HepG2 (cell line): Measurements from ENCODE around the gene UBTD1. TPM values are rescaled to one million over a fixed set of nuclear protein-coding genes. Genes with fewer than 3 reads are reported as not detected.

Source experiments
- GABPA ChIP-seq, 2 experiments: IDR thresholded peaks; 2 replicates each; pipeline ENCODE4 v1.6.1; 2011 to 2016; ENCODE audit warnings: low read depth in 2 of 2, low read length in 1 of 2, missing biosample characterization in 1 of 2, missing genetic modification characterization in 1 of 2
- HDAC1 ChIP-seq: sonication (generic); formaldehyde crosslinking; IDR thresholded peaks from 2 replicates; pipeline ENCODE4 v1.5.1; 2020; ENCODE audit warnings: mild to moderate bottlenecking, missing genetic modification reagents
- HNF4A ChIP-seq: sonication (generic); formaldehyde crosslinking; IDR thresholded peaks from 2 replicates; pipeline ENCODE4 v1.4.0; 2020; ENCODE audit warnings: missing genetic modification reagents
- PAWR ChIP-seq: sonication (generic); formaldehyde crosslinking; IDR thresholded peaks from 2 replicates; pipeline ENCODE4 v1.4.0; 2020; ENCODE audit warnings: missing genetic modification reagents, mild to moderate bottlenecking, borderline replicate concordance
- PCBP2 ChIP-seq: fragments of 200-400 bp; formaldehyde crosslinking; optimal IDR thresholded peaks from 2 replicates; pipeline ENCODE3; 2018; ENCODE audit warnings: low read length, low read depth; ENCODE audit not compliant: poor library complexity, severe bottlenecking
- PHF5A ChIP-seq: IDR thresholded peaks from one replicate; pipeline ENCODE4 v1.6.1; 2018; ENCODE audit warnings: low read depth, missing genetic modification reagents; ENCODE audit not compliant: unreplicated experiment
- RXRB ChIP-seq: IDR thresholded peaks from 2 replicates; pipeline ENCODE4 v1.6.1; 2016; ENCODE audit warnings: borderline replicate concordance, missing genetic modification reagents, missing compliant biosample characterization
- SMC3 ChIP-seq: IDR thresholded peaks from 2 replicates; pipeline ENCODE4 v1.6.1; 2011; ENCODE audit warnings: low read length, improper control_type of control experiment
- SSRP1 ChIP-seq: IDR thresholded peaks from 2 replicates; pipeline ENCODE4 v1.6.1; 2016; ENCODE audit warnings: control low read depth
- ZEB1 ChIP-seq: IDR thresholded peaks from 2 replicates; pipeline ENCODE4 v1.6.1; 2012; ENCODE audit warnings: mild to moderate bottlenecking, low read depth, inconsistent platforms; ENCODE audit not compliant: insufficient replicate concordance
- ZSCAN31 ChIP-seq: sonication (generic); formaldehyde crosslinking; IDR thresholded peaks from 2 replicates; pipeline ENCODE4 v1.5.0; 2020; ENCODE audit warnings: low read depth, mild to moderate bottlenecking, missing genetic modification reagents
- polyA plus RNA-seq, 8 experiments: library from polyadenylated mRNA; depleted of rRNA in 3 of 8; stranded (reverse) in 7 of 8; unstranded in 1 of 8; fragments of >200 nt; fragmentation: Illumina TruSeq in 4 of 8; extraction: Trizol in 4 of 8; gene quantifications; 2 replicates each; pipeline versions ENCODE4 v1.2.1 to v1.2.3, GENCODE V29; 2011 to 2016; ENCODE audit warnings: low read depth in 4 of 8, missing spikeins in 1 of 8, mixed read lengths in 1 of 8; ENCODE audit not compliant: insufficient read depth in 1 of 8
- total RNA-seq, 5 experiments: library from RNA; depleted of rRNA; stranded (reverse); fragments of >200 nt; fragmentation: Illumina TruSeq; extraction: Trizol; gene quantifications; 2 replicates each; pipeline ENCODE4 v1.2.3, GENCODE V29; 2016; ENCODE audit warnings: low read depth in 1 of 5
- TF ChIP-seq, protein P1 (sequence below): IDR thresholded peaks from 2 replicates; pipeline ENCODE4 v1.6.1; 2018; ENCODE audit warnings: missing genetic modification reagents
- TF ChIP-seq, protein P2 (sequence below): IDR thresholded peaks from 2 replicates; pipeline ENCODE4 v1.4.0; 2020; ENCODE audit warnings: mild to moderate bottlenecking, missing genetic modification reagents
- TF ChIP-seq, protein P3 (sequence below): sonication (generic); formaldehyde crosslinking; IDR thresholded peaks from 2 replicates; pipeline ENCODE4 v1.4.0; 2020; ENCODE audit warnings: missing genetic modification reagents
- TF ChIP-seq, protein P4 (sequence below): sonication (generic); formaldehyde crosslinking; IDR thresholded peaks from 2 replicates; pipeline ENCODE4 v1.8.0; 2022; ENCODE audit warnings: mild to moderate bottlenecking, missing genetic modification reagents, borderline replicate concordance
- TF ChIP-seq, protein P5 (sequence below): sonication (generic); formaldehyde crosslinking; IDR thresholded peaks from 2 replicates; pipeline ENCODE4 v1.5.0; 2020; ENCODE audit warnings: missing genetic modification reagents

Gene UBTD1
- total and polyA plus RNA-seq, 2 of the 13 experiments (the other 11 are each of a cell fraction or from before 2014, with no cell fraction given) = 7.9 to 10.0 TPM

DNA sequence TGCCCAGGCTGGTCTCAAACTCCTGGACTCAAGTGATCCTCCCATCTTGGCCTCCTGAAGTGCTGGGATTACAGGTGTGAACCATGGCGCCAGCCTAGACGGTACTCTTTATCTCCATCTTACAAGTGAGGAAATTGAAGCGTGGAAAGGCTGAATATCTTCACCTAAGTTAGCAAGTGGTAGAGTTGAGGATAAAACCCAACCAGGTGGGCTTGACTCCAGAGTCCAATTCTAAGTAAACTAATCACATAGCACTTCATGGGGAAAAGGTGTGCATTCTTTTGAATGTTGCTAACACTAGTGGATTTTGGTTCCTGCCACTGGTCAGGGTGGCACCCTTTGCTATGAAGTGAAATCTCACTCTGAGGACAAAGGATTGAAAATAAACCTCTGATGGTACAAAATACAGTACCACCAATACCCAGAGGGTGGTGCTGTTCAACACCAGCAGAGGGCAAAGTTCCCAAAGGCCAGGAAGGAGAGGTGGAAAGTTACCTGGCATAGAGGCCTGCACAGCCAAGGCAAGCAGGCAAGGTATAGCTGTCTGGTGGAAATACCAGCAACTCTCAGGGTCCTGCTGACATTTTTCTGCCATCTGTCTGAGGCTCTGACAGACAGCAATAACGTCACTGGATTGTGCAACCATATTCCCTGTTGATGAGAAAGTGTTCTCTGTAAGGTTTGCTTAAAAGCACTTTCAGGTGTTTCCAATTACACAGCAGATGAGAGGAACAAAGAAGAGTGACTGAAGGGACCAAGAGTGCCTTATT, 35.2 kb upstream of the UBTD1 start (continued):
- TF ChIP-seq, protein P1, sequence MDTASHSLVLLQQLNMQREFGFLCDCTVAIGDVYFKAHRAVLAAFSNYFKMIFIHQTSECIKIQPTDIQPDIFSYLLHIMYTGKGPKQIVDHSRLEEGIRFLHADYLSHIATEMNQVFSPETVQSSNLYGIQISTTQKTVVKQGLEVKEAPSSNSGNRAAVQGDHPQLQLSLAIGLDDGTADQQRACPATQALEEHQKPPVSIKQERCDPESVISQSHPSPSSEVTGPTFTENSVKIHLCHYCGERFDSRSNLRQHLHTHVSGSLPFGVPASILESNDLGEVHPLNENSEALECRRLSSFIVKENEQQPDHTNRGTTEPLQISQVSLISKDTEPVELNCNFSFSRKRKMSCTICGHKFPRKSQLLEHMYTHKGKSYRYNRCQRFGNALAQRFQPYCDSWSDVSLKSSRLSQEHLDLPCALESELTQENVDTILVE (CRISPR knock-in tag) = 0 out of 2 replicates have a peak, but pooled peaks have one; percentile 31
- no peak for TF ChIP-seq PAWR (CRISPR knock-in tag)
- TF ChIP-seq GABPA (IDR thresholded peaks at IDR 0.05; ENCODE audit: low read depth, low read length) = no peak
- no peak for TF ChIP-seq GABPA (CRISPR knock-in tag; IDR thresholded peaks at IDR 0.05; ENCODE audit: low read depth)
- TF ChIP-seq SMC3 = peak; percentile 89
- TF ChIP-seq, protein P2, sequence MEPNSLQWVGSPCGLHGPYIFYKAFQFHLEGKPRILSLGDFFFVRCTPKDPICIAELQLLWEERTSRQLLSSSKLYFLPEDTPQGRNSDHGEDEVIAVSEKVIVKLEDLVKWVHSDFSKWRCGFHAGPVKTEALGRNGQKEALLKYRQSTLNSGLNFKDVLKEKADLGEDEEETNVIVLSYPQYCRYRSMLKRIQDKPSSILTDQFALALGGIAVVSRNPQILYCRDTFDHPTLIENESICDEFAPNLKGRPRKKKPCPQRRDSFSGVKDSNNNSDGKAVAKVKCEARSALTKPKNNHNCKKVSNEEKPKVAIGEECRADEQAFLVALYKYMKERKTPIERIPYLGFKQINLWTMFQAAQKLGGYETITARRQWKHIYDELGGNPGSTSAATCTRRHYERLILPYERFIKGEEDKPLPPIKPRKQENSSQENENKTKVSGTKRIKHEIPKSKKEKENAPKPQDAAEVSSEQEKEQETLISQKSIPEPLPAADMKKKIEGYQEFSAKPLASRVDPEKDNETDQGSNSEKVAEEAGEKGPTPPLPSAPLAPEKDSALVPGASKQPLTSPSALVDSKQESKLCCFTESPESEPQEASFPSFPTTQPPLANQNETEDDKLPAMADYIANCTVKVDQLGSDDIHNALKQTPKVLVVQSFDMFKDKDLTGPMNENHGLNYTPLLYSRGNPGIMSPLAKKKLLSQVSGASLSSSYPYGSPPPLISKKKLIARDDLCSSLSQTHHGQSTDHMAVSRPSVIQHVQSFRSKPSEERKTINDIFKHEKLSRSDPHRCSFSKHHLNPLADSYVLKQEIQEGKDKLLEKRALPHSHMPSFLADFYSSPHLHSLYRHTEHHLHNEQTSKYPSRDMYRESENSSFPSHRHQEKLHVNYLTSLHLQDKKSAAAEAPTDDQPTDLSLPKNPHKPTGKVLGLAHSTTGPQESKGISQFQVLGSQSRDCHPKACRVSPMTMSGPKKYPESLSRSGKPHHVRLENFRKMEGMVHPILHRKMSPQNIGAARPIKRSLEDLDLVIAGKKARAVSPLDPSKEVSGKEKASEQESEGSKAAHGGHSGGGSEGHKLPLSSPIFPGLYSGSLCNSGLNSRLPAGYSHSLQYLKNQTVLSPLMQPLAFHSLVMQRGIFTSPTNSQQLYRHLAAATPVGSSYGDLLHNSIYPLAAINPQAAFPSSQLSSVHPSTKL (CRISPR knock-in tag) = peak; percentile 53; the same call in 1 of the 2 replicates
- TF ChIP-seq HDAC1 (CRISPR knock-in tag) = 0 out of 2 replicates have a peak, but pooled peaks have one; percentile 22
- no peak for TF ChIP-seq PCBP2
- TF ChIP-seq, protein P3, sequence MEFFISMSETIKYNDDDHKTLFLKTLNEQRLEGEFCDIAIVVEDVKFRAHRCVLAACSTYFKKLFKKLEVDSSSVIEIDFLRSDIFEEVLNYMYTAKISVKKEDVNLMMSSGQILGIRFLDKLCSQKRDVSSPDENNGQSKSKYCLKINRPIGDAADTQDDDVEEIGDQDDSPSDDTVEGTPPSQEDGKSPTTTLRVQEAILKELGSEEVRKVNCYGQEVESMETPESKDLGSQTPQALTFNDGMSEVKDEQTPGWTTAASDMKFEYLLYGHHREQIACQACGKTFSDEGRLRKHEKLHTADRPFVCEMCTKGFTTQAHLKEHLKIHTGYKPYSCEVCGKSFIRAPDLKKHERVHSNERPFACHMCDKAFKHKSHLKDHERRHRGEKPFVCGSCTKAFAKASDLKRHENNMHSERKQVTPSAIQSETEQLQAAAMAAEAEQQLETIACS = no peak
- TF ChIP-seq, protein P4, sequence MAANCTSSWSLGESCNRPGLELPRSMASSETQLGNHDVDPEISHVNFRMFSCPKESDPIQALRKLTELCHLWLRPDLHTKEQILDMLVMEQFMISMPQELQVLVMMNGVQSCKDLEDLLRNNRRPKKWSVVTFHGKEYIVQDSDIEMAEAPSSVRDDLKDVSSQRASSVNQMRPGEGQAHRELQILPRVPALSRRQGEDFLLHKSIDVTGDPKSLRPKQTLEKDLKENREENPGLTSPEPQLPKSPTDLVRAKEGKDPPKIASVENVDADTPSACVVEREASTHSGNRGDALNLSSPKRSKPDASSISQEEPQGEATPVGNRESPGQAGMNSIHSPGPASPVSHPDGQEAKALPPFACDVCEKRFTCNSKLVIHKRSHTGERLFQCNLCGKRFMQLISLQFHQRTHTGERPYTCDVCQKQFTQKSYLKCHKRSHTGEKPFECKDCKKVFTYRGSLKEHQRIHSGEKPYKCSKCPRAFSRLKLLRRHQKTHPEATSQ (CRISPR knock-in tag) = 0 out of 2 replicates have a peak, but pooled peaks have one; percentile 19
- TF ChIP-seq PHF5A = no peak
- peak; percentile 75 for TF ChIP-seq ZEB1
- peak; percentile 25; the same call in 1 of the 2 replicates for TF ChIP-seq ZSCAN31 (CRISPR knock-in tag)
- TF ChIP-seq, protein P5, sequence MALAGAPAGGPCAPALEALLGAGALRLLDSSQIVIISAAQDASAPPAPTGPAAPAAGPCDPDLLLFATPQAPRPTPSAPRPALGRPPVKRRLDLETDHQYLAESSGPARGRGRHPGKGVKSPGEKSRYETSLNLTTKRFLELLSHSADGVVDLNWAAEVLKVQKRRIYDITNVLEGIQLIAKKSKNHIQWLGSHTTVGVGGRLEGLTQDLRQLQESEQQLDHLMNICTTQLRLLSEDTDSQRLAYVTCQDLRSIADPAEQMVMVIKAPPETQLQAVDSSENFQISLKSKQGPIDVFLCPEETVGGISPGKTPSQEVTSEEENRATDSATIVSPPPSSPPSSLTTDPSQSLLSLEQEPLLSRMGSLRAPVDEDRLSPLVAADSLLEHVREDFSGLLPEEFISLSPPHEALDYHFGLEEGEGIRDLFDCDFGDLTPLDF (CRISPR knock-in tag) = no peak
- TF ChIP-seq RXRB (CRISPR knock-in tag) = peak; percentile 55; the same call in 1 of the 2 replicates
- peak; percentile 88 for TF ChIP-seq HNF4A (CRISPR knock-in tag)
- peak; percentile 68; the same call in 1 of the 2 replicates for TF ChIP-seq SSRP1 (CRISPR knock-in tag)
